ENCODE results near the gene MTG1.
A peak's percentile ranks its signal among the peaks of the same experiment; 100 is the strongest.

The MTG1 gene

DNA sequence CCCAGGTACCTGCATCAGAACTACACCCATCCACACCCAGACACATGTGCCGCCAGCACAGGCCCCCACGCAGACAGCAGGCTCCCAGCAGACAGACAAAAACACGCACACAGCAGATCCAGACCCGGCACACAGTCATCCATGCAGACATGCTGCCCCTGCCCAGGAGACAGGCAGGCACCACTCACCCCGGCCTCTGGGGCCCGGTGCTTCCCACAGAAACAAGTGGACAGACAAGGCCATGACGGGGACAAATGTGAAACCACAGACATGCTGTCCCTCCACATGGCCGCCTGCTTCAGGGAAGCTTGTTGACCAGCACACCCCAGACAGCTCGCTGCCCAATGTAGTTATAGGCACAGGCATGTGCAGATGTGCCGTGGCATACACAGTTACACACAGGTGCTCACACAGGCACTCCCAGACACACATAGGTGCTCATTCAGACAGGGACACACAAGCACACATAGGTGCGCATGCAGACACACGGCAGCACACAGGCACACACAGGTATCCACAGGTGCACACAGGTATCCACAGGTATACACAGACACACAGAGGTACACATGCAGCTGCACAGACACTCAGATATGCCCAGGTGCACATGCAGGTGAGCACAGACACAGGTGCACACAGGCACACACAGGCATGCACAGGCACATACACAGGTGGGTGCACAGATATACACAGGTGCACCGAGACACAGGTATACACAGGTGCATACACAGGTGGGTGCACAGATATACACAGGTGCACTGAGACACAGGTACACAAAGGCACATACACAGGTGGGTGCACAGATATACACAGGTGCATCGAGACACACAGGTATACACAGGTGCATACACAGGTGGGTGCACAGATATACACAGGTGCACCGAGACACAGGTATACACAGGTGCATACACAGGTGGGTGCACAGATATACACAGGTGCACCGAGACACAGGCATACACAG, 49.3 kb downstream of the MTG1 start:
- Histone ChIP-seq H3K4me3 (replicated peaks; ENCODE audit: insufficient read depth, low read length) (no peak overlapping the region), H3K27ac (replicated peaks) (peak overlapping the region; percentile 59), H3K27me3 (ENCODE audit: insufficient read depth, poor library complexity, severe bottlenecking) (no peaks in the 10 kb centered on the region)
- no peak for TF ChIP-seq SPI1 (IDR thresholded peaks at IDR 0.05; ENCODE audit: borderline replicate concordance, low read depth)
- DNase-seq (ENCODE audit: low read depth in 1 of 2, low spot score in 1 of 2): no peak

DNA sequence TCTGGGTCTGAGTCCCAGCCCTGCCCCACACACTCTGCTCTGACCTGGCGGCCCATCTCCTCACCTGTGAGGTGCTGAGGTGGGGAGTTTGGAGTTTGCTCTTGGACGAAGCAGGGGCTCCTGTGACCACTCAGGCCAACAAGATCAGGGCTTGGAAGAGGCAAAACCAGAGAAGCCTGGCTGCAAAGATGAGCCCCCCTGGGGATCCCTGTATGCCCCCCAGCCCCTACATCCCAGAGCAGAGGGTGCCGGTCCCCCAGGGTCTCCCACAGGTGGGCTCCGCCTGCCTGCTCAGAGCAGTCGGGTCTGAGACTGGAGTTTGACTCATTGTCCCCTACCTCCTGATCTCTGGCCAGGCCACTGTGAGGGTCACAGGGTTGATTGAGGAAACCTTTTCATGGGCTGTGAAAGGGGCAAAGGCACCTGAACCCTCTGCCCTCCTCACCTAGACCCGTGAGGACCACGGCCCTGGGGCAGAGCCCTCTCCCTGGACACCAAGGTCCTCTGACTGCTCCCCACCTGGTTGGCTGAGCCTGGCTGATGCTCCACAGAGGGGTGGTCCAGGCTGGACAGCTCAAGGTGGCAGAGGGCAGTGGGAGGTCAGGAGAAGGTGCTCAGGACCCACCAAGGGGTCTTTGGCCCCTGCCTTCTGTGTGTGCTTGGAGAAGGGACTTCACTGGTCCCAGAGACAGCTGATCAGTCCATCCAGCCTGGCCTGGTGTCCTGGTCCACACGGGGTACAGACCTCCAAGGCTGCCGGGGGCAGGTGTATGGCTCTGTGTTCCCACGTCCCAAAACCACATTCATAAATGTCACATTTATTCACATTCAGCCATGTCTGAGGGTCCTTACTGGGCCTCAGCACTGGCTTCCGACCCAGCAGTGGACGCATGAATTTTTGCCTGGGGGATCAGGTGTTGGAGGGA, 50.6 kb downstream of the MTG1 start:
- TF ChIP-seq GABPA (IDR thresholded peaks at IDR 0.05; ENCODE audit: low read depth) (no peak), SPI1 (IDR thresholded peaks at IDR 0.05; ENCODE audit: borderline replicate concordance, low read depth) (no peak), POLR2AphosphoS5 (IDR thresholded peaks at IDR 0.05; ENCODE audit: low read depth) (no peak)
- TF ChIP-seq, protein P1, sequence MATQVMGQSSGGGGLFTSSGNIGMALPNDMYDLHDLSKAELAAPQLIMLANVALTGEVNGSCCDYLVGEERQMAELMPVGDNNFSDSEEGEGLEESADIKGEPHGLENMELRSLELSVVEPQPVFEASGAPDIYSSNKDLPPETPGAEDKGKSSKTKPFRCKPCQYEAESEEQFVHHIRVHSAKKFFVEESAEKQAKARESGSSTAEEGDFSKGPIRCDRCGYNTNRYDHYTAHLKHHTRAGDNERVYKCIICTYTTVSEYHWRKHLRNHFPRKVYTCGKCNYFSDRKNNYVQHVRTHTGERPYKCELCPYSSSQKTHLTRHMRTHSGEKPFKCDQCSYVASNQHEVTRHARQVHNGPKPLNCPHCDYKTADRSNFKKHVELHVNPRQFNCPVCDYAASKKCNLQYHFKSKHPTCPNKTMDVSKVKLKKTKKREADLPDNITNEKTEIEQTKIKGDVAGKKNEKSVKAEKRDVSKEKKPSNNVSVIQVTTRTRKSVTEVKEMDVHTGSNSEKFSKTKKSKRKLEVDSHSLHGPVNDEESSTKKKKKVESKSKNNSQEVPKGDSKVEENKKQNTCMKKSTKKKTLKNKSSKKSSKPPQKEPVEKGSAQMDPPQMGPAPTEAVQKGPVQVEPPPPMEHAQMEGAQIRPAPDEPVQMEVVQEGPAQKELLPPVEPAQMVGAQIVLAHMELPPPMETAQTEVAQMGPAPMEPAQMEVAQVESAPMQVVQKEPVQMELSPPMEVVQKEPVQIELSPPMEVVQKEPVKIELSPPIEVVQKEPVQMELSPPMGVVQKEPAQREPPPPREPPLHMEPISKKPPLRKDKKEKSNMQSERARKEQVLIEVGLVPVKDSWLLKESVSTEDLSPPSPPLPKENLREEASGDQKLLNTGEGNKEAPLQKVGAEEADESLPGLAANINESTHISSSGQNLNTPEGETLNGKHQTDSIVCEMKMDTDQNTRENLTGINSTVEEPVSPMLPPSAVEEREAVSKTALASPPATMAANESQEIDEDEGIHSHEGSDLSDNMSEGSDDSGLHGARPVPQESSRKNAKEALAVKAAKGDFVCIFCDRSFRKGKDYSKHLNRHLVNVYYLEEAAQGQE (IDR thresholded peaks at IDR 0.05; ENCODE audit: insufficient replicate concordance, low read depth): no peak
- TF ChIP-seq, protein P2, sequence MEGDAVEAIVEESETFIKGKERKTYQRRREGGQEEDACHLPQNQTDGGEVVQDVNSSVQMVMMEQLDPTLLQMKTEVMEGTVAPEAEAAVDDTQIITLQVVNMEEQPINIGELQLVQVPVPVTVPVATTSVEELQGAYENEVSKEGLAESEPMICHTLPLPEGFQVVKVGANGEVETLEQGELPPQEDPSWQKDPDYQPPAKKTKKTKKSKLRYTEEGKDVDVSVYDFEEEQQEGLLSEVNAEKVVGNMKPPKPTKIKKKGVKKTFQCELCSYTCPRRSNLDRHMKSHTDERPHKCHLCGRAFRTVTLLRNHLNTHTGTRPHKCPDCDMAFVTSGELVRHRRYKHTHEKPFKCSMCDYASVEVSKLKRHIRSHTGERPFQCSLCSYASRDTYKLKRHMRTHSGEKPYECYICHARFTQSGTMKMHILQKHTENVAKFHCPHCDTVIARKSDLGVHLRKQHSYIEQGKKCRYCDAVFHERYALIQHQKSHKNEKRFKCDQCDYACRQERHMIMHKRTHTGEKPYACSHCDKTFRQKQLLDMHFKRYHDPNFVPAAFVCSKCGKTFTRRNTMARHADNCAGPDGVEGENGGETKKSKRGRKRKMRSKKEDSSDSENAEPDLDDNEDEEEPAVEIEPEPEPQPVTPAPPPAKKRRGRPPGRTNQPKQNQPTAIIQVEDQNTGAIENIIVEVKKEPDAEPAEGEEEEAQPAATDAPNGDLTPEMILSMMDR (IDR thresholded peaks at IDR 0.05; ENCODE audit: insufficient read depth, low read length): no peak
- no peak overlapping the region for H3K4me3 ChIP-seq (replicated peaks; ENCODE audit: insufficient read depth, low read length)
- no peak overlapping the region for H3K27ac ChIP-seq (replicated peaks)
- H3K27me3 ChIP-seq (ENCODE audit: insufficient read depth, poor library complexity, severe bottlenecking): no peaks in the 10 kb centered on the region
- DNase-seq (ENCODE audit: low read depth in 1 of 2, low spot score in 1 of 2): no peak

DNA sequence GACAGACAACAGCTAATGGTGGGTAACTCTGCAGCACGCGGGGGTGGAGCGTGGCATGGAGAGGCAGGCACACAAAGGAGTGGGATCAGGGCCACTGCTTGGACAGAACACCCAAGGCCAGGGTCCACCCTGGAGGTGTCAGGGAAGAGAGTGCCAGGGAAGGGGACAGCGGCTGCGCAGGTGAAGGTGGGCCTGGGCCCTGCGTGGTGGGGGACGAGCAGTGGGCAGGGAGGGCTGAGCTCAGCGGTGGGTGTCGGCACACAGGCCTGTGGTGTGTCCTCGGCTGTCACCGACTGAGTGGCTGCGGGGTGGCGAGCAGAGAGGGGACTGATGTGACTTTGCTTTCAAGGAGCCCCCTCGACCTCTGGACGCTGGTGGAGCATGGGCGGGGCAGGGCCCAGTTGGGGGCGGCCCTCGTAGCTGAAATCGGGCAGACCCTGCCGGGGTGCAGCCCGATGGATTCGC, 51.3 kb downstream of the MTG1 start:
- H3K27me3 ChIP-seq (ENCODE audit: insufficient read depth, poor library complexity, severe bottlenecking): no peaks in the 10 kb centered on the region
- no peak overlapping the region for H3K4me3 ChIP-seq (replicated peaks; ENCODE audit: insufficient read depth, low read length)
- TF ChIP-seq POLR2AphosphoS5 (IDR thresholded peaks at IDR 0.05; ENCODE audit: low read depth) (no peak), GABPA (IDR thresholded peaks at IDR 0.05; ENCODE audit: low read depth) (no peak), SPI1 (IDR thresholded peaks at IDR 0.05; ENCODE audit: borderline replicate concordance, low read depth) (no peak)
- TF ChIP-seq, protein P2 (IDR thresholded peaks at IDR 0.05; ENCODE audit: insufficient read depth, low read length): no peak
- TF ChIP-seq, protein P1 (IDR thresholded peaks at IDR 0.05; ENCODE audit: insufficient replicate concordance, low read depth): no peak
- DNase-seq (ENCODE audit: low read depth in 1 of 2, low spot score in 1 of 2): no peak
- no peak overlapping the region for H3K27ac ChIP-seq (replicated peaks)

Data from HL-60 (cell line).